ENCODE measurements around the gene PTPN12.

The PTPN12 gene

GRCh38 chr7:77542895-77543294 lies 5.8 kb downstream of the PTPN12 start:
- TF ChIP-seq MYC (IDR thresholded peaks at IDR 0.05; ENCODE audit: low read depth, low read length) (no peak), MAX (IDR thresholded peaks at IDR 0.05; ENCODE audit: low read depth, low read length) (no peak), POLR2A (IDR thresholded peaks at IDR 0.05; ENCODE audit: extremely low read depth, insufficient read length) (no peak)
- TF ChIP-seq, protein P1, sequence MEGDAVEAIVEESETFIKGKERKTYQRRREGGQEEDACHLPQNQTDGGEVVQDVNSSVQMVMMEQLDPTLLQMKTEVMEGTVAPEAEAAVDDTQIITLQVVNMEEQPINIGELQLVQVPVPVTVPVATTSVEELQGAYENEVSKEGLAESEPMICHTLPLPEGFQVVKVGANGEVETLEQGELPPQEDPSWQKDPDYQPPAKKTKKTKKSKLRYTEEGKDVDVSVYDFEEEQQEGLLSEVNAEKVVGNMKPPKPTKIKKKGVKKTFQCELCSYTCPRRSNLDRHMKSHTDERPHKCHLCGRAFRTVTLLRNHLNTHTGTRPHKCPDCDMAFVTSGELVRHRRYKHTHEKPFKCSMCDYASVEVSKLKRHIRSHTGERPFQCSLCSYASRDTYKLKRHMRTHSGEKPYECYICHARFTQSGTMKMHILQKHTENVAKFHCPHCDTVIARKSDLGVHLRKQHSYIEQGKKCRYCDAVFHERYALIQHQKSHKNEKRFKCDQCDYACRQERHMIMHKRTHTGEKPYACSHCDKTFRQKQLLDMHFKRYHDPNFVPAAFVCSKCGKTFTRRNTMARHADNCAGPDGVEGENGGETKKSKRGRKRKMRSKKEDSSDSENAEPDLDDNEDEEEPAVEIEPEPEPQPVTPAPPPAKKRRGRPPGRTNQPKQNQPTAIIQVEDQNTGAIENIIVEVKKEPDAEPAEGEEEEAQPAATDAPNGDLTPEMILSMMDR (IDR thresholded peaks at IDR 0.05; ENCODE audit: low read depth, low read length): no peak
- no peak for DNase-seq (ENCODE audit: low read depth)
- no peak overlapping the region for H3K4me3 ChIP-seq (ENCODE audit: low read depth, low read length)

DNA sequence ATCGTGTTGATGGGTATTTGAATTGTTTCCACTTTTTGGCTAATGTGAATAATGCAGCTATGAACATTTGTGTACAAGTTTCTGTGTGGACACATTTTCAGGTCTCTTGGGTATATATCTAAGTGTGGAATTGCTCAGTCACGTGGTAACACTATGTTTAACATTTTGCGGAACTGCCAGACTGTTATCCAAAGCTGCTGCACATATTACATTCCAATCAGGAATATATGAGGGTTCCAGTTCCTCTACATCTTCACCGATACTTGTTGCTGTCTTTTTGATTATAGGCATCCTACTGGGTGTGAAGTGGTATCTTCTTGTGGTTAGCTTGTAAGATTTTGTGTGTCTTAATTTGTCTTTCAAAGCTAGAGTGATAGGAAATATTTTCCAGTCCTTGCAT lies 6.8 kb downstream of the PTPN12 start:
- no peak overlapping the region for H3K4me3 ChIP-seq (ENCODE audit: low read depth, low read length)
- no peak for DNase-seq (ENCODE audit: low read depth)
- TF ChIP-seq MAX (IDR thresholded peaks at IDR 0.05; ENCODE audit: low read depth, low read length): no peak
- no peak for TF ChIP-seq POLR2A (IDR thresholded peaks at IDR 0.05; ENCODE audit: extremely low read depth, insufficient read length)
- TF ChIP-seq, protein P1 (IDR thresholded peaks at IDR 0.05; ENCODE audit: low read depth, low read length): no peak
- no peak for TF ChIP-seq MYC (IDR thresholded peaks at IDR 0.05; ENCODE audit: low read depth, low read length)

GRCh38 chr7:77544518-77544917 lies 7.4 kb downstream of the PTPN12 start:
- no peak for DNase-seq (ENCODE audit: low read depth)
- H3K4me3 ChIP-seq (ENCODE audit: low read depth, low read length): no peak overlapping the region
- no peak for TF ChIP-seq MAX (IDR thresholded peaks at IDR 0.05; ENCODE audit: low read depth, low read length)
- TF ChIP-seq, protein P1 (IDR thresholded peaks at IDR 0.05; ENCODE audit: low read depth, low read length): no peak
- no peak for TF ChIP-seq MYC (IDR thresholded peaks at IDR 0.05; ENCODE audit: low read depth, low read length)
- no peak for TF ChIP-seq POLR2A (IDR thresholded peaks at IDR 0.05; ENCODE audit: extremely low read depth, insufficient read length)

- no peak for DNase-seq (ENCODE audit: low read depth)
- H3K4me3 ChIP-seq (ENCODE audit: low read depth, low read length): no peak overlapping the region
- TF ChIP-seq MAX (IDR thresholded peaks at IDR 0.05; ENCODE audit: low read depth, low read length) (no peak), MYC (IDR thresholded peaks at IDR 0.05; ENCODE audit: low read depth, low read length) (no peak), POLR2A (IDR thresholded peaks at IDR 0.05; ENCODE audit: extremely low read depth, insufficient read length) (no peak)
- TF ChIP-seq, protein P1 (IDR thresholded peaks at IDR 0.05; ENCODE audit: low read depth, low read length): no peak
Observed at GRCh38 chr7:77548206-77548605, 11.1 kb downstream of the PTPN12 start.

- DNase-seq (ENCODE audit: low read depth): no peak
- TF ChIP-seq POLR2A (IDR thresholded peaks at IDR 0.05; ENCODE audit: extremely low read depth, insufficient read length) (no peak), MAX (IDR thresholded peaks at IDR 0.05; ENCODE audit: low read depth, low read length) (no peak), MYC (IDR thresholded peaks at IDR 0.05; ENCODE audit: low read depth, low read length) (no peak)
- TF ChIP-seq, protein P1 (IDR thresholded peaks at IDR 0.05; ENCODE audit: low read depth, low read length): no peak
- H3K4me3 ChIP-seq (ENCODE audit: low read depth, low read length): no peak overlapping the region
Observed at GRCh38 chr7:77549106-77549870, 12.2 kb downstream of the PTPN12 start.

All from NB4 (cell line).